B cell (primary cell): ENCODE results near the gene TMEM109. TPM values are rescaled to one million over a fixed set of nuclear protein-coding genes. Genes with fewer than 3 reads are reported as not detected.

Experiments
- ATAC-seq: fragments of 200-7000 bp; cut with Tn5 transposase; one replicate; pipeline ENCODE4 v1.10.0; 2021; ENCODE audit warnings: low read depth, mild to moderate bottlenecking, moderate number of reproducible peaks, moderate library complexity
- CTCF ChIA-PET: fragments of 350-600 bp; sonication (Branson Sonifier 250); formaldehyde crosslinking; loops from one replicate; lab custom pipeline; 2021; ENCODE audit warnings: antibody characterized with exemption, inconsistent platforms; lab: Charles Lee
- POLR2A ChIA-PET: fragments of 350-600 bp; sonication (Branson Sonifier 250); formaldehyde crosslinking; loops from one replicate; lab custom pipeline; 2021; ENCODE audit warnings: antibody characterized with exemption; lab: Charles Lee
- DNase-seq: peaks from one replicate; pipeline ENCODE4 v3.0.0; 2013
- H2AFZ ChIP-seq: 2 replicates; pipeline ENCODE4 v1.6.1; 2012; ENCODE audit warnings: mild to moderate bottlenecking, low read depth, low read length; ENCODE audit not compliant: insufficient read depth, poor library complexity, severe bottlenecking
- H3K27ac ChIP-seq, 2 donors: 1 replicate in 1 of 2; 2 replicates in 1 of 2; pipeline ENCODE4 v1.5.1; 2012 to 2013; ENCODE audit warnings: low read length in 2 of 2, mild to moderate bottlenecking in 2 of 2, moderate library complexity in 1 of 2
- H3K27me3 ChIP-seq, 4 experiments: fragments of 200-600 bp in 1 of 4; sonication (generic) in 1 of 4; replicated peaks in 1 of 4; 1 replicate in 2 of 4; 2 replicates in 2 of 4; pipeline versions ENCODE4 v1.6.1 to v1.7.0; 2013 to 2016; ENCODE audit warnings: low read length in 3 of 4, mild to moderate bottlenecking in 2 of 4, mixed read lengths in 1 of 4, moderate library complexity in 1 of 4; ENCODE audit not compliant: insufficient read depth in 4 of 4, control insufficient read depth in 3 of 4; ENCODE audit errors: control extremely low read depth in 1 of 4
- H3K36me3 ChIP-seq, 2 experiments: replicated peaks in 1 of 2; 1 replicate in 1 of 2; 2 replicates in 1 of 2; pipeline versions ENCODE4 v1.6.1 to v1.7.1; 2013; ENCODE audit warnings: low read length in 1 of 2; ENCODE audit not compliant: insufficient read depth in 2 of 2, control insufficient read depth in 1 of 2; ENCODE audit errors: control extremely low read depth in 1 of 2, extremely low read depth in 1 of 2
- H3K4me1 ChIP-seq, 2 donors: fragments of 200-600 bp in 1 of 2; sonication (generic) in 1 of 2; 1 replicate in 1 of 2; 2 replicates in 1 of 2; pipeline versions ENCODE4 v1.5.1 to v1.6.1; 2013 to 2017; ENCODE audit warnings: low read length in 2 of 2; ENCODE audit not compliant: control insufficient read depth in 2 of 2, insufficient read depth in 2 of 2
- H3K4me2 ChIP-seq: replicated peaks from 2 replicates; pipeline ENCODE3; 2012; ENCODE audit warnings: mild to moderate bottlenecking, low read depth, low read length; ENCODE audit not compliant: poor library complexity, severe bottlenecking
- H3K4me3 ChIP-seq, 5 experiments: fragments of 200-600 bp in 1 of 5; sonication (generic) in 1 of 5; 1 replicate in 3 of 5; 2 replicates in 2 of 5; pipeline versions ENCODE4 v1.5.1 to v1.7.0; 2011 to 2016; ENCODE audit warnings: low read length in 4 of 5, mild to moderate bottlenecking in 4 of 5, low read depth in 2 of 5, control low read depth in 1 of 5, moderate library complexity in 1 of 5; ENCODE audit not compliant: insufficient read depth in 1 of 5; ENCODE audit errors: control extremely low read depth in 1 of 5, extremely low read depth in 1 of 5
- H3K79me2 ChIP-seq: fragments of 200-600 bp; sonication (generic); one replicate; pipeline ENCODE4 v1.6.0; 2016; ENCODE audit warnings: low read length; ENCODE audit not compliant: control insufficient read depth, insufficient read depth
- H3K9ac ChIP-seq: fragments of 200-600 bp; sonication (generic); 2 replicates; pipeline ENCODE4 v1.6.1; 2017; ENCODE audit warnings: mild to moderate bottlenecking, low read length, moderate library complexity
- H3K9me3 ChIP-seq, 3 donors: one replicate each; pipeline versions ENCODE4 v1.6.1 to v1.7.1; 2013; ENCODE audit warnings: low read length in 2 of 3; ENCODE audit not compliant: control insufficient read depth in 2 of 3, insufficient read depth in 1 of 3; ENCODE audit errors: control extremely low read depth in 1 of 3
- H4K20me1 ChIP-seq: 2 replicates; pipeline ENCODE4 v1.6.0; 2012; ENCODE audit warnings: mild to moderate bottlenecking, low read length; ENCODE audit not compliant: insufficient read depth, control insufficient read depth, poor library complexity, severe bottlenecking
- H3K27ac Mint-ChIP-seq: one replicate; pipeline ENCODE4 v1.8.0; 2021; ENCODE audit warnings: mixed read lengths
- H3K27me3 Mint-ChIP-seq: one replicate; pipeline ENCODE4 v1.8.0; 2021; ENCODE audit warnings: mixed read lengths
- H3K4me1 Mint-ChIP-seq: one replicate; pipeline ENCODE4 v1.8.0; 2021; ENCODE audit warnings: mixed read lengths
- H3K4me3 Mint-ChIP-seq: one replicate; pipeline ENCODE4 v1.8.0; 2021; ENCODE audit warnings: mixed read lengths
- H3K9me3 Mint-ChIP-seq: one replicate; pipeline ENCODE4 v1.8.0; 2022; ENCODE audit warnings: mixed read lengths; ENCODE audit not compliant: insufficient read depth
- CTCF ChIP-seq: fragments of 200-600 bp; IDR thresholded peaks from one replicate; pipeline ENCODE4 v1.8.0; 2022; ENCODE audit warnings: antibody characterized with exemption, mild to moderate bottlenecking
- EZH2 ChIP-seq: IDR thresholded peaks from 2 replicates; pipeline ENCODE4 v1.6.1; 2012; ENCODE audit warnings: borderline replicate concordance, low read depth, mild to moderate bottlenecking, moderate library complexity, low read length; ENCODE audit not compliant: insufficient read depth, poor library complexity, severe bottlenecking
- WGBS: methylation state at CpG from one replicate; pipeline ENCODE4 v1.1.5; 2013; ENCODE audit warnings: missing lambda C conversion rate; ENCODE audit not compliant: insufficient coverage; 5-methylcytosine and 5-hydroxymethylcytosine counted together
- intact Hi-C: fragments of 100-400 bp; cut with micrococcal nuclease; formaldehyde crosslinking; loops from one replicate; pipeline ENCODE4 v1.10.0; 2022
- polyA plus RNA-seq: library from polyadenylated mRNA; depleted of rRNA; stranded (reverse); fragments of >200 nt; gene quantifications from 2 replicates; pipeline ENCODE4 v1.2.3, GENCODE V29; 2012
- total RNA-seq, 2 donors: library from RNA; stranded (reverse); fragments of 120-200 nt in 1 of 2; gene quantifications; 1 replicate in 1 of 2; 2 replicates in 1 of 2; pipeline versions ENCODE4 v1.2.3 to v1.2.4, GENCODE V29; 2013 to 2022

TMEM109 gene
- total and polyA plus RNA-seq, 2 donors (not counting 1 experiment from before 2014, with no cell fraction given): 32.0 to 99.4 TPM

DNA sequence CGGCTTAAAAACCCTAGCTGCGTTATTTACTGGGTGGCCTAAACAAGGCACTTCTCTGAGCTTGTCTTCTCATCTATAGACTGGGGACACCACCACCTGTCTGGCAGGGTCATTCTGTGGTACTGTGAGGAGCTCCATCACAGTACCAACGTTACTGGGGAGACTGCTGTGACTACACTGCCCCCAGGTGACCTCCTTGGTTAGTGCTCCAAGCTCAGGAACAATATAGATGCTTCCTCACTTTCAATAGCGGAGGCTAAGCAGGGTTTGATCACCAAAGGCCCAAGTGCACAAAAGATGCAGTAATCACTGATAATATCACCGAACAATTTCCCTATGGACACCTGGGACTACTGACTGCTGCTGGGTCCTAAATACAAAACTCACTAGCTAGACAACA, 26.4 kb upstream of the TMEM109 start:
- POLR2A ChIA-PET: no interaction called here
- H3K36me3 ChIP-seq: peaks cover 0 to 24% of the 10 kb centered on the region in 2 experiments
- Mint-ChIP-seq H3K4me1 (no peaks in the 10 kb centered on the region), H3K27me3 (no peaks in the 10 kb centered on the region), H3K4me3 (no peak overlapping the region), H3K9me3 (no peaks in the 10 kb centered on the region), H3K27ac (no peak overlapping the region)
- ATAC-seq (no peak), DNase-seq (peak; percentile 30)
- no peak for TF ChIP-seq EZH2
- H4K20me1 ChIP-seq: no peaks in the 10 kb centered on the region
- no peak overlapping the region for H3K4me3 ChIP-seq
- CTCF ChIA-PET: interaction anchor here (1.0 to 1.8 kb wide), 9 partner anchors 11 to 623 kb away, joined by 3 to 30 read pairs (median 4); partner anchors contain the start of gene PTGDR2
- no peaks in the 10 kb centered on the region for H3K9me3 ChIP-seq
- WGBS: 60% methylated on average over 5 of the region's 5 CpGs
- no peak overlapping the region for H3K9ac ChIP-seq
- H3K27me3 ChIP-seq: no peaks in the 10 kb centered on the region
- no peaks in the 10 kb centered on the region for H3K4me1 ChIP-seq
- H3K27ac ChIP-seq: no peak overlapping the region
- H3K4me2 ChIP-seq: no peak overlapping the region
- H2AFZ ChIP-seq: no peak overlapping the region
- H3K79me2 ChIP-seq: no peaks in the 10 kb centered on the region
- intact Hi-C loops: loop anchor here (1.0 kb wide), 1 partner anchor 56 kb away; no protein-coding TSS in a partner anchor

- no peak for ATAC-seq
- POLR2A ChIA-PET: no interaction called here
- H3K27me3 Mint-ChIP-seq: no peaks in the 10 kb centered on the region
- Histone ChIP-seq H3K27ac (no peak overlapping the region), H3K4me1 (no peaks in the 10 kb centered on the region), H3K79me2 (no peaks in the 10 kb centered on the region), H3K4me2 (no peak overlapping the region), H3K27me3 (no peaks in the 10 kb centered on the region), H3K4me3 (no peak overlapping the region), H3K9ac (no peak overlapping the region), H4K20me1 (no peaks in the 10 kb centered on the region), H3K36me3 (peaks cover 0 to 39% of the 10 kb centered on the region in 2 experiments), H2AFZ (no peak overlapping the region), H3K9me3 (no peaks in the 10 kb centered on the region)
- no peak for DNase-seq
- no peaks in the 10 kb centered on the region for H3K4me1 Mint-ChIP-seq
- TF ChIP-seq EZH2 (no peak), CTCF (no peak)
- 50% methylated on average over 6 of the region's 6 CpGs for WGBS
- CTCF ChIA-PET: interaction anchor here (1.2 to 1.5 kb wide), 3 partner anchors 9 to 18 kb away, joined by 3 to 5 read pairs (median 3); no protein-coding TSS in a partner anchor
- H3K4me3 Mint-ChIP-seq: no peak overlapping the region
- no peaks in the 10 kb centered on the region for H3K9me3 Mint-ChIP-seq
- intact Hi-C loops: no loop called here
- no peak overlapping the region for H3K27ac Mint-ChIP-seq
Measured at GRCh38 chr11:60889869-60890311, 24.1 kb upstream of the TMEM109 start.
